ENCODE data around the gene AKAP6. TPM values are rescaled to one million over a fixed set of nuclear protein-coding genes. Genes with fewer than 3 reads are reported as not detected.
A peak's percentile ranks its signal among the peaks of the same experiment; 100 is the strongest.

AKAP6 gene
- polyA plus RNA-seq, 2 donors, result 1.5 to 1.6 TPM

GRCh38 chr14:32702562-32702961 lies 373.5 kb downstream of the AKAP6 start:
- H3K27me3 ChIP-seq (ENCODE audit: control insufficient read depth in 1 of 2, insufficient read depth in 2 of 2, low read length in 2 of 2), result no peaks in the 10 kb centered on the region
- H3K36me3 ChIP-seq (ENCODE audit: control insufficient read depth in 2 of 2, insufficient read depth in 2 of 2, low read length in 1 of 2), result no peaks in the 10 kb centered on the region
- H3K27ac ChIP-seq (ENCODE audit: low read depth in 2 of 2, low read length in 1 of 2), result peak overlapping the region; percentile 36 to 72
- no peaks in the 10 kb centered on the region for H3K4me1 ChIP-seq (ENCODE audit: control insufficient read depth in 2 of 2, insufficient read depth in 2 of 2, low read length in 1 of 2)
- WGBS, 2 donors, result 20 to 35% methylated on average over 8 of the region's 8 CpGs
- H3K9me3 ChIP-seq (ENCODE audit: control insufficient read depth in 2 of 2, insufficient read depth in 1 of 2, low read depth in 1 of 2, low read length in 1 of 2), result no peaks in the 10 kb centered on the region
- no peak overlapping the region for H3K4me3 ChIP-seq (ENCODE audit: low read depth in 1 of 2, low read length in 2 of 2)

- Histone ChIP-seq H3K27me3 (ENCODE audit: control insufficient read depth in 1 of 2, insufficient read depth in 2 of 2, low read length in 2 of 2) (no peaks in the 10 kb centered on the region), H3K27ac (ENCODE audit: low read depth in 2 of 2, low read length in 1 of 2) (peak overlapping the region; percentile 36 to 62), H3K4me3 (ENCODE audit: low read depth in 1 of 2, low read length in 2 of 2) (no peak overlapping the region), H3K36me3 (ENCODE audit: control insufficient read depth in 2 of 2, insufficient read depth in 2 of 2, low read length in 1 of 2) (no peaks in the 10 kb centered on the region), H3K9me3 (ENCODE audit: control insufficient read depth in 2 of 2, insufficient read depth in 1 of 2, low read depth in 1 of 2, low read length in 1 of 2) (no peaks in the 10 kb centered on the region), H3K4me1 (ENCODE audit: control insufficient read depth in 2 of 2, insufficient read depth in 2 of 2, low read length in 1 of 2) (no peaks in the 10 kb centered on the region)
- WGBS, 2 donors, result 31 to 44% methylated on average over 4 of the region's 4 CpGs
Observed at GRCh38 chr14:32703183-32703621, 374.1 kb downstream of the AKAP6 start.

GRCh38 chr14:32706721-32707519 lies 377.8 kb downstream of the AKAP6 start:
- Histone ChIP-seq H3K9me3 (ENCODE audit: control insufficient read depth in 2 of 2, insufficient read depth in 1 of 2, low read depth in 1 of 2, low read length in 1 of 2) (no peaks in the 10 kb centered on the region), H3K4me1 (ENCODE audit: control insufficient read depth in 2 of 2, insufficient read depth in 2 of 2, low read length in 1 of 2) (no peaks in the 10 kb centered on the region), H3K27me3 (ENCODE audit: control insufficient read depth in 1 of 2, insufficient read depth in 2 of 2, low read length in 2 of 2) (no peaks in the 10 kb centered on the region), H3K27ac (ENCODE audit: low read depth in 2 of 2, low read length in 1 of 2) (no peak overlapping the region), H3K4me3 (ENCODE audit: low read depth in 1 of 2, low read length in 2 of 2) (no peak overlapping the region), H3K36me3 (ENCODE audit: control insufficient read depth in 2 of 2, insufficient read depth in 2 of 2, low read length in 1 of 2) (no peaks in the 10 kb centered on the region)
- 79 to 80% methylated on average over 1 of the region's 1 CpG for WGBS, 2 donors

GRCh38 chr14:32707742-32708500 lies 378.8 kb downstream of the AKAP6 start:
- Histone ChIP-seq H3K4me1 (ENCODE audit: control insufficient read depth in 2 of 2, insufficient read depth in 2 of 2, low read length in 1 of 2) (no peaks in the 10 kb centered on the region), H3K36me3 (ENCODE audit: control insufficient read depth in 2 of 2, insufficient read depth in 2 of 2, low read length in 1 of 2) (no peaks in the 10 kb centered on the region), H3K27ac (ENCODE audit: low read depth in 2 of 2, low read length in 1 of 2) (no peak overlapping the region), H3K9me3 (ENCODE audit: control insufficient read depth in 2 of 2, insufficient read depth in 1 of 2, low read depth in 1 of 2, low read length in 1 of 2) (no peaks in the 10 kb centered on the region), H3K27me3 (ENCODE audit: control insufficient read depth in 1 of 2, insufficient read depth in 2 of 2, low read length in 2 of 2) (no peaks in the 10 kb centered on the region), H3K4me3 (ENCODE audit: low read depth in 1 of 2, low read length in 2 of 2) (no peak overlapping the region)
- 78 to 85% methylated on average over 5 of the region's 5 CpGs for WGBS, 2 donors

GRCh38 chr14:32709027-32709426 lies 379.9 kb downstream of the AKAP6 start:
- Histone ChIP-seq H3K27ac (ENCODE audit: low read depth in 2 of 2, low read length in 1 of 2) (no peak overlapping the region), H3K36me3 (ENCODE audit: control insufficient read depth in 2 of 2, insufficient read depth in 2 of 2, low read length in 1 of 2) (no peaks in the 10 kb centered on the region), H3K4me3 (ENCODE audit: low read depth in 1 of 2, low read length in 2 of 2) (no peak overlapping the region), H3K4me1 (ENCODE audit: control insufficient read depth in 2 of 2, insufficient read depth in 2 of 2, low read length in 1 of 2) (no peaks in the 10 kb centered on the region), H3K27me3 (ENCODE audit: control insufficient read depth in 1 of 2, insufficient read depth in 2 of 2, low read length in 2 of 2) (no peaks in the 10 kb centered on the region), H3K9me3 (ENCODE audit: control insufficient read depth in 2 of 2, insufficient read depth in 1 of 2, low read depth in 1 of 2, low read length in 1 of 2) (no peaks in the 10 kb centered on the region)
- 31 to 40% methylated on average over 4 of the region's 4 CpGs for WGBS, 2 donors

GRCh38 chr14:32710231-32710671 lies 381.2 kb downstream of the AKAP6 start:
- no peak overlapping the region for H3K4me3 ChIP-seq (ENCODE audit: low read depth in 1 of 2, low read length in 2 of 2)

GRCh38 chr14:32710731-32711680 lies 381.9 kb downstream of the AKAP6 start:
- no peaks in the 10 kb centered on the region for H3K9me3 ChIP-seq (ENCODE audit: control insufficient read depth in 2 of 2, insufficient read depth in 1 of 2, low read depth in 1 of 2, low read length in 1 of 2)
- H3K27ac ChIP-seq (ENCODE audit: low read depth in 2 of 2, low read length in 1 of 2), result no peak overlapping the region
- H3K4me1 ChIP-seq (ENCODE audit: control insufficient read depth in 2 of 2, insufficient read depth in 2 of 2, low read length in 1 of 2), result no peaks in the 10 kb centered on the region
- no peaks in the 10 kb centered on the region for H3K27me3 ChIP-seq (ENCODE audit: control insufficient read depth in 1 of 2, insufficient read depth in 2 of 2, low read length in 2 of 2)
- WGBS, 2 donors, result 41% methylated on average over 7 of the region's 7 CpGs
- H3K36me3 ChIP-seq (ENCODE audit: control insufficient read depth in 2 of 2, insufficient read depth in 2 of 2, low read length in 1 of 2), result no peaks in the 10 kb centered on the region
- no peak overlapping the region for H3K4me3 ChIP-seq (ENCODE audit: low read depth in 1 of 2, low read length in 2 of 2)

More at GRCh38 chr14:32710231-32710671, 381.2 kb downstream of the AKAP6 start:
- Histone ChIP-seq H3K4me1 (ENCODE audit: control insufficient read depth in 2 of 2, insufficient read depth in 2 of 2, low read length in 1 of 2) (no peaks in the 10 kb centered on the region), H3K36me3 (ENCODE audit: control insufficient read depth in 2 of 2, insufficient read depth in 2 of 2, low read length in 1 of 2) (no peaks in the 10 kb centered on the region), H3K27me3 (ENCODE audit: control insufficient read depth in 1 of 2, insufficient read depth in 2 of 2, low read length in 2 of 2) (no peaks in the 10 kb centered on the region), H3K27ac (ENCODE audit: low read depth in 2 of 2, low read length in 1 of 2) (no peak overlapping the region), H3K9me3 (ENCODE audit: control insufficient read depth in 2 of 2, insufficient read depth in 1 of 2, low read depth in 1 of 2, low read length in 1 of 2) (no peaks in the 10 kb centered on the region)
- 53 to 58% methylated on average over 7 of the region's 7 CpGs for WGBS, 2 donors

- Histone ChIP-seq H3K4me3 (ENCODE audit: low read depth in 1 of 2, low read length in 2 of 2) (no peak overlapping the region), H3K27ac (ENCODE audit: low read depth in 2 of 2, low read length in 1 of 2) (no peak overlapping the region), H3K4me1 (ENCODE audit: control insufficient read depth in 2 of 2, insufficient read depth in 2 of 2, low read length in 1 of 2) (no peaks in the 10 kb centered on the region), H3K9me3 (ENCODE audit: control insufficient read depth in 2 of 2, insufficient read depth in 1 of 2, low read depth in 1 of 2, low read length in 1 of 2) (no peaks in the 10 kb centered on the region), H3K36me3 (ENCODE audit: control insufficient read depth in 2 of 2, insufficient read depth in 2 of 2, low read length in 1 of 2) (no peaks in the 10 kb centered on the region), H3K27me3 (ENCODE audit: control insufficient read depth in 1 of 2, insufficient read depth in 2 of 2, low read length in 2 of 2) (no peaks in the 10 kb centered on the region)
- WGBS, 2 donors, result 54 to 62% methylated on average over 3 of the region's 3 CpGs
Observed at GRCh38 chr14:32713856-32714255, 384.8 kb downstream of the AKAP6 start.

GRCh38 chr14:32719601-32720000 lies 390.5 kb downstream of the AKAP6 start:
- Histone ChIP-seq H3K9me3 (ENCODE audit: control insufficient read depth in 2 of 2, insufficient read depth in 1 of 2, low read depth in 1 of 2, low read length in 1 of 2) (no peaks in the 10 kb centered on the region), H3K27me3 (ENCODE audit: control insufficient read depth in 1 of 2, insufficient read depth in 2 of 2, low read length in 2 of 2) (no peaks in the 10 kb centered on the region), H3K27ac (ENCODE audit: low read depth in 2 of 2, low read length in 1 of 2) (no peak overlapping the region), H3K4me3 (ENCODE audit: low read depth in 1 of 2, low read length in 2 of 2) (no peak overlapping the region), H3K36me3 (ENCODE audit: control insufficient read depth in 2 of 2, insufficient read depth in 2 of 2, low read length in 1 of 2) (no peaks in the 10 kb centered on the region), H3K4me1 (ENCODE audit: control insufficient read depth in 2 of 2, insufficient read depth in 2 of 2, low read length in 1 of 2) (no peaks in the 10 kb centered on the region)
- 53 to 63% methylated on average over 1 of the region's 1 CpG for WGBS, 2 donors

Data from esophagus (tissue), 2 donors.